ENCODE data around the gene LPAR3.

LPAR3 gene

DNA sequence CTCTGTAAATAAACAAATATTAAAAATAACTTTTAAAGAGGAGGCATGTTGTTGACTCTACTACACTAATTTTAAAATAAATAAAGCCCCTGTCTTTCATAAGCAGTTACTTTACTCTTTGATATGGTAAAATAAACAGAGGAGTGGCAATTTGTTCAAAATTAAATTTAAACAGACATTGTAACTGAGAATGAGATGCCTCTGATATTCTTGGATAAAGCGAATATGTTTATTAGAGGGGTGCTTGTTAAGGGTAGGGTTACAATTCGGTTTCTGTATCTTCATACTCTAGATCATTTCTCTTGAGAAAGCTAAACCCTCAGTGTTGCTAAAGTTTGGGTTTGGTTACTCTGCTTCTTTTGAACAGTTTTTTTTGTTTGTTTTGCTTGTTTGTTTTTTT, 19.6 kb downstream of the LPAR3 start:
- no peak overlapping the region for H3K4me3 ChIP-seq (replicated peaks in 1 of 2; ENCODE audit: low read depth in 2 of 2, low read length in 2 of 2)
- TF ChIP-seq, protein P1, sequence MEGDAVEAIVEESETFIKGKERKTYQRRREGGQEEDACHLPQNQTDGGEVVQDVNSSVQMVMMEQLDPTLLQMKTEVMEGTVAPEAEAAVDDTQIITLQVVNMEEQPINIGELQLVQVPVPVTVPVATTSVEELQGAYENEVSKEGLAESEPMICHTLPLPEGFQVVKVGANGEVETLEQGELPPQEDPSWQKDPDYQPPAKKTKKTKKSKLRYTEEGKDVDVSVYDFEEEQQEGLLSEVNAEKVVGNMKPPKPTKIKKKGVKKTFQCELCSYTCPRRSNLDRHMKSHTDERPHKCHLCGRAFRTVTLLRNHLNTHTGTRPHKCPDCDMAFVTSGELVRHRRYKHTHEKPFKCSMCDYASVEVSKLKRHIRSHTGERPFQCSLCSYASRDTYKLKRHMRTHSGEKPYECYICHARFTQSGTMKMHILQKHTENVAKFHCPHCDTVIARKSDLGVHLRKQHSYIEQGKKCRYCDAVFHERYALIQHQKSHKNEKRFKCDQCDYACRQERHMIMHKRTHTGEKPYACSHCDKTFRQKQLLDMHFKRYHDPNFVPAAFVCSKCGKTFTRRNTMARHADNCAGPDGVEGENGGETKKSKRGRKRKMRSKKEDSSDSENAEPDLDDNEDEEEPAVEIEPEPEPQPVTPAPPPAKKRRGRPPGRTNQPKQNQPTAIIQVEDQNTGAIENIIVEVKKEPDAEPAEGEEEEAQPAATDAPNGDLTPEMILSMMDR (IDR thresholded peaks at IDR 0.05; ENCODE audit: low read depth, low read length): no peak
- DNase-seq (ENCODE audit: low read depth in 2 of 2): no peak

DNA sequence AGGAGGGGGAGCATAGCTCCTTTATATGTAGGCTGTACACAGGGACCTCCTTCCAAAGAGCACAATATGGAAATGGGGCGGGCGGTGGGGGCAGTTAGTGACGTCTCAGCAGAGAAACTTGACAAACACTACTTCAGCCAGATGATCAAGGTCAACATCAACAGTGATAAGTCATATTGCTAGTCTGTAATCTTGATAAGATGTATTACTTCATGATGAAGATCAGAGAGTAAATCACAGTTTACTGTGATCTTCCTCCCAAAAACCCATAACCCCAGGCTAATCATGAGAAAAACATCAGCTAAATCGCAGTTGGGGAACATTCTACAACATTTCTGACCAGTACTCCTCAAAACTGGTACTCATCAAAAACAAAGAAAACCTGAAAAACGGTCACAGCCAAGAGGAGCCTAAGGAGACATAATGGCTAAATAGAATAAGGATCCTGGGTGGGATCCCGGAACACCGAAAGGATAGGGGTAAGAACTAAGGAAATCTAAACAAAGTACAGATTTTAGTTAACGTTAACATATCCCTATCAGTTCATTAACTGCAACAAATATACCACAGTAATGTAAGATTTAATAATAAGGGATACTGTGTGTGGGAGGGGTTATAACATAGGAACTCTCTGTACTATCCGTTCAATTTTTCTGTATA, 20.2 kb downstream of the LPAR3 start:
- DNase-seq (ENCODE audit: low read depth in 2 of 2): no peak
- H3K4me3 ChIP-seq (replicated peaks in 1 of 2; ENCODE audit: low read depth in 2 of 2, low read length in 2 of 2): no peak overlapping the region
- TF ChIP-seq, protein P1 (IDR thresholded peaks at IDR 0.05; ENCODE audit: low read depth, low read length): no peak

DNA sequence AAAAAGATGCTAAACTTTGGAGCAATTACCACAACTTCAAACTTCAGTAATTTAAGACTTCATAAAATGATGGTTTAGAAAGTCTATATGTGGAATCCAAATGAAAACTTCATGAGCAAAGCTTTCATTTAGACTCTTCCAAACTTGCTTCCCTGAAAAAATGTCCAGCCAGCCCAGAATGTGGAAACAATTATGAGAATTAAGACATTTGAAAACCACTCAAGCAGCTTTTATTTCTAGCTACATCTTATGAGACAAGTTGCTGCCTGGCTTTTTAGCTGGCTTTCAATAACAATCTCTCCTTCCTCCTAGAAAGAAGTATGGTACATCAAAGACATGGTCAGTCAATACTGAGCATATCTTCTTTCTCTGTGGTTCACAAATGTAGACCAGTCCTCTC, 21.8 kb downstream of the LPAR3 start:
- no peak overlapping the region for H3K4me3 ChIP-seq (replicated peaks in 1 of 2; ENCODE audit: low read depth in 2 of 2, low read length in 2 of 2)
- TF ChIP-seq, protein P1 (IDR thresholded peaks at IDR 0.05; ENCODE audit: low read depth, low read length): no peak
- no peak for DNase-seq (ENCODE audit: low read depth in 2 of 2)

DNA sequence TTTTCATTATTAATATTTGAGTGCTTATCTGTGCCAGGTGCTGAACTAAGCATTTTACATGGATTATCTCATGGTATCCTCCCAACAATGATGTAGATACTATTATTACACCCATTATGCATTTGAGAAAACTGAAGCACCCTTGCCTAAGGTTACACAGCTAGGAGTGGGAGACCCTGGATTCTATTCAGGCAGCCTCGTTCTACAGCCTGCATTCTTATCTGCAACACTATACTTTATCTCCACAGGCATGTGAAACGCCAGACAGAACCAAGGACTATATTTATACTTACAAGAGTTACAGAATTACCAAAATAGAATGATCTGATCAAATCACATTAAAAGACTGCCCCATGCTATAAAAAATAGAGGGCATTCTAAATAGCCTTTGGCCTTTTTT, 22.4 kb downstream of the LPAR3 start:
- TF ChIP-seq, protein P1 (IDR thresholded peaks at IDR 0.05; ENCODE audit: low read depth, low read length): no peak
- no peak overlapping the region for H3K4me3 ChIP-seq (replicated peaks in 1 of 2; ENCODE audit: low read depth in 2 of 2, low read length in 2 of 2)
- no peak for DNase-seq (ENCODE audit: low read depth in 2 of 2)

DNA sequence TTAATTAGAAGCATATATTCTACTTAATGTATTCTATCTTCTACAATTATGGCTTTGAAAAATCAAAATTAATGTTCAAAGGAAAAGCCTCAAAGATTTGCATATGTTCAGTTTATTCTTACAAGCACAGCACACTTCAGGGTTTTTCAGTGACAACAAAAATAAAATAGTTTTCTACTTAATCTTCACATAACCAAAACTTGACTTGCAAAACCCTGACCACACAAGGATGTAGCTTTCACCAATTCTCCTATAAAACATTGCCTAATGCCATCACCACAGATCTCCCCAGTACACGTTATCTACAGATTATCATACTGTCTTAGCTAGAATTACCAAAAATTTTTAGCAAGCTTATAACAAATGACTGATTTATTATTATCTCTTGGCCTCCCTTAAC, 23.3 kb downstream of the LPAR3 start:
- H3K4me3 ChIP-seq (replicated peaks in 1 of 2; ENCODE audit: low read depth in 2 of 2, low read length in 2 of 2): no peak overlapping the region
- TF ChIP-seq, protein P1 (IDR thresholded peaks at IDR 0.05; ENCODE audit: low read depth, low read length): no peak
- DNase-seq (ENCODE audit: low read depth in 2 of 2): peak; percentile 52 to 54

DNA sequence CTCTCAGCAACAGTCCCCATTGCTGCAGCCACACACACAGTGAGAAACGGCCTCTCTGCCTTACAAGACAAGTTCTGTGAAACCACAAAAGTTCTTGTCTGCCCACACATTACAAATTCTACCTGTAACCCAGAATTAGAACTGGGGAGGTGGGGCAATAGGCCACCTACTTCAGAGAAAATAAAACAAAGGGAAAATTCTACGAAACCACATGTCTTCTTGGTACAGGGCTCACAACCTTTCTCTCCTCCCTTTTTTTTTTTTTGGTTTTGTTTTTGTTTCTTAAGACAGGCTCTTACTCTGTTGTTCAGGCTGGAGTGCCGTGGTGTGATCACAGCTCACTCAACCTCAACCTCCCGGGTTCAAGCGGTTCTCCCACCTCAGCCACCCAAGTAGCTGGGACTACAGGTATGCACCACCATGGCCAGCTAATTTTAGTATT, 30.2 kb downstream of the LPAR3 start:
- H3K4me3 ChIP-seq (replicated peaks in 1 of 2; ENCODE audit: low read depth in 2 of 2, low read length in 2 of 2): no peak overlapping the region
- TF ChIP-seq, protein P1 (IDR thresholded peaks at IDR 0.05; ENCODE audit: low read depth, low read length): no peak
- no peak for DNase-seq (ENCODE audit: low read depth in 2 of 2)

All from cardiac fibroblast (primary cell).